GM21526 (cell line): Measurements from ENCODE around the gene RELB.
"Not testable (repeated sequence)": the region's sequence is repeated elsewhere in the genome, so short reads cannot be mapped to it uniquely, and the experiment has no call there.

Experiments used
- ATAC-seq: cut with Tn5 transposase; IDR thresholded peaks from one replicate; pipeline ENCODE4 v1.9.1; 2021; ENCODE audit warnings: moderate library complexity; ENCODE audit not compliant: unreplicated experiment, low FRiP score

RELB gene, protein sequence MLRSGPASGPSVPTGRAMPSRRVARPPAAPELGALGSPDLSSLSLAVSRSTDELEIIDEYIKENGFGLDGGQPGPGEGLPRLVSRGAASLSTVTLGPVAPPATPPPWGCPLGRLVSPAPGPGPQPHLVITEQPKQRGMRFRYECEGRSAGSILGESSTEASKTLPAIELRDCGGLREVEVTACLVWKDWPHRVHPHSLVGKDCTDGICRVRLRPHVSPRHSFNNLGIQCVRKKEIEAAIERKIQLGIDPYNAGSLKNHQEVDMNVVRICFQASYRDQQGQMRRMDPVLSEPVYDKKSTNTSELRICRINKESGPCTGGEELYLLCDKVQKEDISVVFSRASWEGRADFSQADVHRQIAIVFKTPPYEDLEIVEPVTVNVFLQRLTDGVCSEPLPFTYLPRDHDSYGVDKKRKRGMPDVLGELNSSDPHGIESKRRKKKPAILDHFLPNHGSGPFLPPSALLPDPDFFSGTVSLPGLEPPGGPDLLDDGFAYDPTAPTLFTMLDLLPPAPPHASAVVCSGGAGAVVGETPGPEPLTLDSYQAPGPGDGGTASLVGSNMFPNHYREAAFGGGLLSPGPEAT

DNA sequence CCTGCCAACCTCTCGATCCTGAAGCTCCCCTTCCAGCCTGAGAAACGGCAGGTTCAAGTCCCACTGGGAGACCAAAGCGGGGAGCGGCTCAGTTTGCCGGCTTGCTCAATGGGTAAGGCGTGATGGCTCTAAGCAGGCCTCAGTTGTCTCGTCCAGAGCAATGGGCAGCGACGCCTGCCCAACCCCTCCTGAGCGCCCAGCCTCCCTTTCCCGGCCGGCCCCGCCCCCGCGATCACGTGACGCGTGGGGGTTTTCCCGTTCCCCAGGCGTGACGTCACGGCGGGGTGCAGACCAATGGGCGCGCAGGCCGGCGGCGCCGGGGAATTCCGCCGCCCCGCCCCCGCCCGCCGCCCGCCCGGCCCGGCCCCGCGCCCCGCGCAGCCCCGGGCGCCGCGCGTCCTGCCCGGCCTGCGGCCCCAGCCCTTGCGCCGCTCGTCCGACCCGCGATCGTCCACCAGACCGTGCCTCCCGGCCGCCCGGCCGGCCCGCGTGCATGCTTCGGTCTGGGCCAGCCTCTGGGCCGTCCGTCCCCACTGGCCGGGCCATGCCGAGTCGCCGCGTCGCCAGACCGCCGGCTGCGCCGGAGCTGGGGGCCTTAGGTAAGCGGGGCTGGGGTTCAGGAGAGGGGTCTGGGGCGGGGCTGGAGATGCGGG, at the start of gene RELB:
RELB (plus strand) TSS at position 378 of the 653 bp plus-strand sequence; CDS start at position 494, 116 bp downstream.
- ATAC-seq, result peak; percentile 40

DNA sequence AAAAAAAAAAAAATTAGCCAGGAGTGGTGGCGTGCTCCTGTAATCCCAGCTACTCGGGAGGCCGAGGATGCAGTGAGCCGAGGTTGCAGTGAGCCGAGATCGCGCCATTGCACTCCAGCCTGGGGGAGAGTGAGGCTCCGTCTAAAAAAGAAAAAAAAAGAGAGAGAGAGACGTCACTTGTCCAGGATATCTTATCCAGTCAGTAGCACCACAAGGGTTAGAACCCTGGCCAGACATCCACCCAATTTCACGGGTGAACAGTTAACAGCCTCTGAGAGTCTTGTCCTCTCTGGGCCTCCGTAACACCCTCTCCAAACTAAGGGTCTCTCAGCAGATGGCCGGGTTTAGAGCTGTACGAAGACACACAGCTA, 47.0 kb upstream of the RELB start:
- no peak for ATAC-seq

DNA sequence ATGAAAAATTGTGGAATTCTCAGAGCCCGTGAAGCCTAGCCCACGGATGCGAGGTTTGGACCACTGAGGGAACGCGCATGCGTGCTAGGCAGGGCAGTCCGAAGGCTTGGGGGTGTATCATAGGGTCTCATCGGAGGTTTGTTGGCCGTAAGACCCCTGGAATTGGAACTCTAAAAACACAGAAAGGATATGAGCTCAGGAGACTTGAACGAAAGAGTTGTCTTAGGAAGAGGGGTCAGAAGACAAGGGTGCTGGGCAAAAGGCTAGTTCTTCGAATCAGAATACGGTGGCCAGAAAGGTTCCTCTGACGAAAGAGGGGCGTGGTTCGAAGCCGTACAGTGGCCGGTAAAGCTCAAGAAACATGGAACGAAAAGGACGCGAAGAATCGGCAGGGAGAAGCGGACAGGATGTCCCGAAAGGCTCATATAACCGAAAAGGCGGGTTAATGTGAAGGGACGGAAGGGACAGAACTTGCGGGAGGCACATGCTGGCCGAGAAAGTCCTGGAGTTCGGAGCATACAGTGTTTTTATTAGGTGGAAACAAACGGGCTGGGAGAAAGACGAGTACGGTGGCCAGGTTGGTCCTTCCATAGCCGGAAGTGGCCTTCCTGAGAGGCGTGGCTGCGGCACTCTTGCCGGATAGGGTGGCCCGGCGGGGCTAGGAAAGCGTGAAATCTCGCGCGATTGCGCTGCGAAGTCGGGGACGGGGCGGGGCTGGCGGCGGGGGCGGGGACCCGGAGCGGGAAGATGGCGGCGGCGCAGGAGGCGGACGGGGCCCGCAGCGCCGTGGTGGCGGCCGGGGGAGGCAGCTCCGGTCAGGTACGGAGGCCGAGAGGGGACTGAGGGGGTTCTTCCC, 46.4 kb upstream of the RELB start, which contains the start of gene CLPTM1:
CLPTM1 (plus strand) TSS at position 732 of the 856 bp plus-strand sequence; CDS start at position 748, 16 bp downstream.
- ATAC-seq, result peak; percentile 69

DNA sequence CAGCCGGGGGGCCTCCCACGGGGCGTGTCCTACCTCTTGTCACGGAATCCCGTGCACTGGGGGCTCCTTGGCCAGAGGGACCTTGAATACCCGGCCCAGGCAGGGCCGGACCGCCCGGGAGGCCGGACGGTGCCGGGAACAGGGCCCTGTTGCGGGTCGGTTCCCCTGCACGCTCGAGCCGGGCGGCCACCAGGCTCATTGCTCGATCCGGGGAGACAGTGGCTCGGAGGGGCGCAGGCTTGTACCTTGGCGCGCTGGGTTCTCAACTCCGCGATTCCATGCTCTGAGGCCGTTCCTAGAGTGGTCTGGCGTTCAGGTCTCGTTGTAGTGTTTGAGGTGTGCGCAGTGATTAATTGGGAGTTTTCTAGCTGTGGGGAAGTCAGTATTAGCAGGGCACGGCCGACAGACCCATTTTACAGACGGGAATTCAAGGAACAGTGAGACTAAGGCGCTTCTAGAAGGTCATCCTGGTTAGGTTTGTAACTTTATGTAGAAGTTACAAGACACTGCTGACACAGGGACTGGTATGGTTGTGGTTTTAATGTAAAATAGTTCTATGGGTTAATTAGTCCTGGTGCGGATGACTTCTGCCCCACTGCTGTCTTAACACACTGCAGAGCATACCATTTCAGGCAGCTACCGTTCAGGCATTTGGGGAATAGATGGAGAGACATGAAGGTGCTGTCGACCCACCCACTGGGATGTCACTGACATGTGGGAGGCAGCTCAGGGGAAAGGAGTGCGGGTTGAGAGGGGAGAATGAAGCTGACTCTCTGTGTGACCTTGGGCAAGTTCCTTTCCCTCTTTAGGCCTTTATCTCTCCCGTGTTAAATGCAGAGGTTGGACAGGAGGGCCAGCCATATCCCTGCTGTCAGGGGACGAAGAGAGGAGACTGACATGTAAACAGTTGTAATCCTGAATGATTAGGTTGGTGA, 45.5 kb upstream of the RELB start:
- ATAC-seq, result peak; percentile 23

DNA sequence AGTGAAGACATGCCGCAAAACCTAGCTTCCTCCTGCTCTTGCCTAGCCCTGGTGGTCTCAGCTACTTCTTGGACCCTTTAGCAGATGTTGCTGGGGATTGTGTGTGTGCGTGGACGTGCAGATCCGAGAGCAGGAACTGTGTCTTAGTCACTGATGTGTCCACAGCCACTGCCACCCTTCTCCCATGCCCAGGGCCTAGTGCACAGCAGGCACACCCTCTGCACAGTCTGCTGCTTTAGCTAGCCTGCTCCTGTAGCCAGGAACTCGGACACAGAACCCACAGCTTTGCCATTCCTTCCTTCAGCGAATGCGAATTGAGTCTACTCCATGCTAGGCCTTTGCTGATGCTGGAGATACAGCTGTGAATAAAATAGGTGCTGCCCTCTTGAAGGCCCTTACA, 43.7 kb upstream of the RELB start:
- no peak for ATAC-seq

DNA sequence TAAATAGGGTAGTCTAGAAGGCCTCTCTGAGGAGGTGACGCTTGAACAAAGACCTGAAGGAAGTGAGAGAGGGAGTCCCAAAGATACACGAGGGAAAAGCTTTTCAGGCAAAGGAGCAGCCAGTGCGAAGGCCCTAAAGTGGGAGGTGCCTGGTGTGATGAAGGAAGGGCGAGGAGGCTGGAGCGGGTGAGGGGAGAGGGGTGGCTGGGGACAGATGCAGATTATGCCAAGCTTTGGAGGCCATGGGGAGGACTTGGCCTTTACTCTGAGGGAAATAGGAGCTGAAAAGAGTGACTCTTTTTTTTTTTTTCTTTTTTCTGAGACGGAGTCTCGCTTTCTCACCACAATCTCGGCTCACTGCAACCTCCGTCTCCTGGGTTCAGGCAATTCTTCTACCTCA, 43.2 kb upstream of the RELB start:
- ATAC-seq, result no peak

DNA sequence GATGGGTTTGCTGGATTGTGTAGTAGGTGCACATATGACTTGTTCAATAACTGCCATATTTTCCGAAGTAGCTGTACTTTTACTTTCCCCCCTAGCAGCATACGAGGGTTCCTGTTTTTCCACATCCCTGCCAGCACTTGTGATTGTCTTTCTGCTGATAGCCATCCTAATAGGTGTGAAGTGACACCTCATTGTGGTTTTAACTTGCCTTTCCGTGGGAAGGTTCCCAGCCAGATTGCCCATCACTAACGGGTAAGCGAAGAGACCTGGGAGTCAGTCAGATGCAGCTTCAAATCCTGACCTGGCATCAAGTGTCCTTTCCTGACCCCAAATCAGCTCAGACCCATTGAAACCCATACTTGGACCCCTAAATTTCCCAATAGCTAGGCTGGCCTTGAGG, 41.6 kb upstream of the RELB start:
- ATAC-seq, result no peak

DNA sequence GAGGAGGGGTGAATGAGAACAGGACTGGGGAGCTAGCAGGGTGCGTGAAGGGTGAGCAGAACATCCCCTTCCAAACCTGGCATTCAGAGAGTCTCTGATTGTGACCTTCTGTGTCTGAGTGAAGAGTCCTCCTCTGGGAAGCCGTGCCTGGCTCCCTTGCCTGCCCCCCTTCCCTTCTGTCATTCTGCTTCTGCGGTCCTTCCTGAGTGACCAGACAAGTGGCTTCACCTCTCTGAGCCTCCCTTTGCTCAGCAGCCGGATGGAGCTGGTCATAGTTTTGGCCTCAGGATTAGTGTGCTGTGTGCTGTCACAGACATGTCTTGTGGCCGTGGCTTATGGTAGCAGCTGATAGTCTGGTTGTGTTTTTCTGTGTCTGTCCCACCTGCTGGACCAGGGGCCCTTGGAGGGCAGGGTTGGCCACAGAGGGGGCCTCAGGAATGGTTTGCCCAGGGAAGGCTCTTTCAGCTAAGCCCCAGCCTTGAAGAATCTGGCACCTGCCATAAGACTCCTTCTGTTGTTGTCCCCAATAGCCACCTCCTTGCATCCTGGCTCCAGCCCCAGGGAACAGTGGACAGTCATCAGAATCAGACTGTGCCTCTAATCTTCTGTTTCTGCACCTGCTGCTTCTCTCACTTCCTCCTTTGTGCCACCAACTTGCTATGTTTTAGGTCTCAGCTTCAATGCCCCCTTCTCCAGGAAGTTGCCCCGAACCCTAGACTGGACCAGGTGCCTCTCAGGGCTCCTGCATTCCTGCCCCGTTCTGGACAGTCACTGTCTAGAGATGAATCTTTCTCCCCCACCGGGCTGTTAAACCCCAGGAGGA, 40.1 kb upstream of the RELB start:
- ATAC-seq, result no peak

DNA sequence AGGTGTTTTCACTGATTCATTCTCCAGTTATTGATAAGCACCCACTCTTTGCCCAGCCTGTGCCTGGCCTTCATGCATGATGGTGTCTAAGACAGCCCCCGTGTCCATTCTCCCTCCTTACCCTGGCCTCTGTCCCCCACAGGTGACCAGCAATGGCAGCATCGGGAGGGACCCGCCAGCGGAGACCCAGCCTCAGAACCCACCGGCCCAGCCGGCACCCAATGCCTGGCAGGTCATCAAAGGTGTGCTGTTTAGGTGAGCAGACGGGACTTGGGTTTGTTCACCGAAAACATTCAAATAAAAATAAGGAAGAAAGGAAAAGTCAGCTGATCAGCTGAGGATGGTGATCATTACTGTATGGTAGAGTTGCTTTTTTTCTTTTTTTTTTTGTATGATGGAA, 39.4 kb upstream of the RELB start:
- no peak for ATAC-seq

DNA sequence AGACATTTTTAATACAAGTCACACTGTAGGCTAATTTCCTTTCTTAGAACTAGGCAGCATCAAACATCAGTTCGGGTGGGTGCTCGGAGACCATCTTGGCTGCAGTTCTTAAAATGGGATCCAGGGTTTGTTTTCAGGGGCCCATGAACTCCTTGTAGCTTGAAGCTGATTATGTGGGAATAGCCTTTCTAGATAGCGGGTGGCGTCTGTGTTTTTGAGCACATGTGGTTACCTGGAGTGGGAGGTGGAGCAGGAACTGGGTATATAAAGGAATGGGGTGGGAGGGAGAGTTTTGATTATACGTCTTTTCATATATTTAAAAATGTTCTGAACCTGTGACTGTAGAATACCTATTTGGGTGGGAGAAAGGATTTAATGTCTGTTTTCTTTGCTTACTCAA, 33.1 kb upstream of the RELB start:
- no peak for ATAC-seq

DNA sequence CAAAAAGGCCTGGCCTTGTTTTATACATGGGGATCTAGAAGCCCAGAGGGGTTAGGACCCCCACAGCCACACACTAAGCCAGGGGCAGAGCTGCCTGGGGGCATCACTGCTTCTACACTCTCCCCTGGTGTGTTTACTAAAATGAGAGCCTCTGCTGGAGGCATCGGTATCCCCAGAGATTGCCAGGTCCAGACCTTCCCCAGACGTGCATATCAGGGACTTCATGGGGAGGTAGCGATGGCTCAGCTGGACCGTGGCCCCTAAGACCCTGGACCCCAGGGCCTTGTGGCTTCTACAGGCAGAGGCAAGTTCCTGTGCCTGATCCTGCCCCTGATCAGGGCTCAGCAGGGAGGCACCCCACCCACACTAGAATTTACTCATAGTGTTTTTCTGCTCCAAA, 32.6 kb upstream of the RELB start:
- ATAC-seq, result no peak

DNA sequence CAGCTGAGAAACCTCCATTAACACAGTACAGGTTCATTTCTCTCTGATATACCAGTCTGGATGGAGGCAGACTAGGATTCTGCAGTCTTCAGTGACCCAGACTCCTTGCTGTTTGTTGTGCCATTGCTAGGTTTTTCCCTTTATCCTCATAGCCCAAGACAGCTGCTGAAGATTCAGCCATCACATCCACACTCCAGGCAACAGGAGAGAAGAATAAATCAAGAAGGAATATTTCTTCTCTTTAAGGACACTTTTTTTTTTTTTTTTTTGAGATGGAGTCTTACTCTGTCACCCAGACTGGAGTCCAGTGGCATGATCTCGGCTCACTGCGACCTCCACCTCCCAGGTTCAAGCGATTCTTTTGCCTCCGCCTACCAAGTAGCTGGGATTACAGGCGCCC, 31.8 kb upstream of the RELB start:
- ATAC-seq, result no peak

DNA sequence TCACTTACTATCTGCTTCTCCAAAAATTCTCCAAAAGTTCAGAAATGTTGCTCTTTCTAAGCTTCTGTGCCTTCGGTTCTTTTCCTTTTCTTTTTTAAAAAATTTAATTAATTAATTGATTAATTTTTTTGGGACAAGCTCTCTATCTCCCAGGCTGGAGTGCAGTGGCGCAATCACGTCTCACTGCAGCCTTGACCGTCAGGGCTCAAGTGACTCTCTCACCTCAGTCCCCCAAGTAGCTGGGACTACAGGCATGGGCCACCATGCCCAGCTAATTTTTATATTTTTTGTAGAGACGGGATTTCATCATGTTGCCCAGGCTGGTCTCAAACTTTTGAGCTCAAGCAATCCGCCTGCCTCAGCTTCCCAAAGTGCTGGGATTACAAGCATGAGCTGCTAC, 29.8 kb upstream of the RELB start:
- not testable (repeated sequence) for ATAC-seq

DNA sequence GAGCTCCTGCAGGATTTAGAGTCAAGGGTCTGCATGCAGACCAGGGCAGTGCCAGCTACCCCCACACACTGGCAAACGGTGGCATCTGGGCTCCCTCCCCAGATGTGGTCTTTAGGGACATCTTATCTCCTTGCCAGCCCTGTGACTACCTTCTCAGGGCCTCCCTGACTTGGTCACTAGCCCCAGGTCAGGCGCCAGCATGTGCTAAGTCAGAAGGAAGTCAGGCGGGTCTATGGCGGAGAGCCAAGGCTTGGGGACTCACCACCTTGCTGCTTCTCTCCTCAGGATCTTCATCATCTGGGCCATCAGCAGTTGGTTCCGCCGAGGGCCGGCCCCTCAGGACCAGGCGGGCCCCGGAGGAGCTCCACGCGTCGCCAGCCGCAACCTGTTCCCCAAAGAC, 28.5 kb upstream of the RELB start:
- no peak for ATAC-seq

DNA sequence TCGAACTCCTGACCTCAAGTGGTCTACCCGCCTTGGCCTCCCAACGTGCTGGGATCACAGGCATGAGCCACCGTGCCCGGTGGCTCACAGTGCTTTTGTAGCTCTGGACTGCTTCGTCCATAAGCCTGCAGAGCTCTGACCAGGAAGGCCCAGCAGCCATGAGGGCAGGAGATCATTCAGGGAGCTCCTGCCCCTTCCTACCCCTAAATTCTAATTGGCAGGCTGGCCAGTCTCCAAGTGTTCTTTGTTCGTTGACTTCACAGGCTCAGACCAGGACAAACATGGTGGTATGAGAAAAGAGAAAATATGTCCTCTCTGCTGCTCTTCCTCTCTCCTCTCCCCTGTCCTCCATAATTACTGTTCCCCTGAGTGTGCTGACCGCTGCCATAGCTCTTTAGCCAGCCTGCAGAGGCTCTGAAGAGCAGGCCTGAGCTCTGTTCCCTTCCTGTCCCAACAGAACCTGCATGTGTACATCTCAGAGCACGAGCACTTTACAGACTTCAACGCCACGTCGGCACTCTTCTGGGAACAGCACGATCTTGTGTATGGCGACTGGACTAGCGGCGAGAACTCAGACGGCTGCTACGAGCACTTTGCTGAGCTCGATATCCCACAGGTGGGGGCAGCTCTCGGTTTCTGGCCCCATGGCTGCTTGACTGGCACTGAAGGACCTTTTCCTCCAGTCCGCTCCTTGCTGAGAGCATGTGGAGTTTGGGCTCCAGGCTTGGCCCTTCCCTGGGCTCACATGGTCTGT, 27.1 kb upstream of the RELB start:
- ATAC-seq, result no peak

DNA sequence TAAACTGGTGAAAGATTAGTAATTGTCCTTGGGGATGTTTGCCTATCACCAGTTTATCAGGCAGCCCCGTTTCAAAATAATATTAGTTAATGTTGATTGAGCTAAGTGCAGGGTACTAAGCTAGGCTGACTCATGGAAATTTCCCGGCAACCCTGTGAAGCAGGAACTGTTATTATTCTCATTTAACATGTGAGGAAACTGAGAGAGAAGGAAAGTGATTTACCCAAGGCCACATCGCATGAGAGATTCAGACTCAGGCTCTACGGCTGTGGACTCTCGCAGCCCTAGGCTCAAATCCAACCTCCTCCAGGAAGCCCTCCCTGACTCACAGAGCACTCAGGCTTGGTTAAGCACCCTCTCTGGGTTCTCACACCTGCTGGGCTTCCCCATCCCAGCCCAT, 26.4 kb upstream of the RELB start:
- ATAC-seq, result no peak

DNA sequence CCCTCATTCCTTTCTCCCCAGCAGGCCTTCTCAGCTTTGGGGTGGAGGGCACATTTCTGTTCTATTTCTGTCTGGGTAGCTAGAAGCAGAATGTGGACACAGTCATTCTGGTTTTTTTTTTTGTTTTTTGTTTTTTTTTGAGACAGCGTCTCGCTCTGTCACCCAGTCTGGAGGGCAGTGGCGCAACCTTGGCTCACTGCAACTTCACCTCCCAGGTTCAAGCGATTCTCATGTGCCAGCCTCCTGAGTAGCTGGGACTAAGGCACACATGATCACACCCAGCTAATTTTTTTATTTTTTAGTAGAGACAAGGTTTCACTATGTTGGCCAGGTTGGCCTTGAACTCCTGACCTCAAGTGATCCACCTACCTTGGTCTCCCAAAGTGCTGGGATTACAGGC, 25.8 kb upstream of the RELB start:
- ATAC-seq, result no peak

DNA sequence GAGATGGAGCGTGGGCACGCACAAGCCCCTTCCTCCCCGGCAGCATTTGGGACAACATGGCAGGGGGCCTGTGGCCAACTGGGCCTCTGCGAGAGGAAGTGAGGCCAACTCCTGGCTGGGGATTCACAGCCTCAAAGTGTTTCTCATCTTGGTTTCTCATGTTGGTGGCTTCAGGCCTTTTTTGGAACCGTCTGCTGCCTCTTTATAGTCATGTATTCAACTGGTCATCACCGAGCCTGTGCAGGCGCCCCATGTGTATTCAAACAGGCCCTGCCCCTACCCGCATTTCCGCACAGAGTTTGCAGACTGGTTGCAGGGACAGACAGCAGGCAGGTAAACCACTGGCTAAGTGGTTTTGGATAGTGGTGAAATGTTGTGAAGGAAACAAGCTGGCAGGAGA, 17.3 kb upstream of the RELB start:
- no peak for ATAC-seq
